Skeletal muscle satellite cell (primary cell): ENCODE results near the gene SLAMF9.
A peak's percentile ranks its signal among the peaks of the same experiment; 100 is the strongest.

ENCODE experiments used
- H3K27me3 ChIP-seq: 2 replicates; pipeline ENCODE4 v1.7.0; 2013; ENCODE audit warnings: low read length; ENCODE audit not compliant: control insufficient read depth, insufficient read depth
- H3K36me3 ChIP-seq: 2 replicates; pipeline ENCODE4 v1.7.0; 2013; ENCODE audit warnings: mild to moderate bottlenecking, control low read depth, low read length; ENCODE audit not compliant: insufficient read depth
- H3K4me1 ChIP-seq: 2 replicates; pipeline ENCODE4 v1.7.0; 2013; ENCODE audit warnings: low read length; ENCODE audit not compliant: control insufficient read depth, insufficient read depth
- H3K4me2 ChIP-seq: 2 replicates; pipeline ENCODE4 v1.7.0; 2013; ENCODE audit warnings: mild to moderate bottlenecking, low read length
- H3K4me3 ChIP-seq: 2 replicates; pipeline ENCODE4 v1.7.0; 2013; ENCODE audit warnings: low read length
- H3K9ac ChIP-seq: 2 replicates; pipeline ENCODE4 v1.7.0; 2013; ENCODE audit warnings: mild to moderate bottlenecking, low read depth, low read length, moderate library complexity
- H3K9me3 ChIP-seq: replicated peaks from 2 replicates; pipeline ENCODE4 v1.7.0; 2013; ENCODE audit warnings: mild to moderate bottlenecking, control low read depth, low read length

Gene SLAMF9

GRCh38 chr1:159930216-159930615 lies 23.8 kb downstream of the SLAMF9 start:
- no peak overlapping the region for H3K4me3 ChIP-seq
- H3K36me3 ChIP-seq, result no peaks in the 10 kb centered on the region
- no peak overlapping the region for H3K9ac ChIP-seq
- no peak overlapping the region for H3K4me2 ChIP-seq
- H3K9me3 ChIP-seq, result no peaks in the 10 kb centered on the region
- H3K27me3 ChIP-seq, result peaks cover 11% of the 10 kb centered on the region
- peaks cover 6% of the 10 kb centered on the region for H3K4me1 ChIP-seq

DNA sequence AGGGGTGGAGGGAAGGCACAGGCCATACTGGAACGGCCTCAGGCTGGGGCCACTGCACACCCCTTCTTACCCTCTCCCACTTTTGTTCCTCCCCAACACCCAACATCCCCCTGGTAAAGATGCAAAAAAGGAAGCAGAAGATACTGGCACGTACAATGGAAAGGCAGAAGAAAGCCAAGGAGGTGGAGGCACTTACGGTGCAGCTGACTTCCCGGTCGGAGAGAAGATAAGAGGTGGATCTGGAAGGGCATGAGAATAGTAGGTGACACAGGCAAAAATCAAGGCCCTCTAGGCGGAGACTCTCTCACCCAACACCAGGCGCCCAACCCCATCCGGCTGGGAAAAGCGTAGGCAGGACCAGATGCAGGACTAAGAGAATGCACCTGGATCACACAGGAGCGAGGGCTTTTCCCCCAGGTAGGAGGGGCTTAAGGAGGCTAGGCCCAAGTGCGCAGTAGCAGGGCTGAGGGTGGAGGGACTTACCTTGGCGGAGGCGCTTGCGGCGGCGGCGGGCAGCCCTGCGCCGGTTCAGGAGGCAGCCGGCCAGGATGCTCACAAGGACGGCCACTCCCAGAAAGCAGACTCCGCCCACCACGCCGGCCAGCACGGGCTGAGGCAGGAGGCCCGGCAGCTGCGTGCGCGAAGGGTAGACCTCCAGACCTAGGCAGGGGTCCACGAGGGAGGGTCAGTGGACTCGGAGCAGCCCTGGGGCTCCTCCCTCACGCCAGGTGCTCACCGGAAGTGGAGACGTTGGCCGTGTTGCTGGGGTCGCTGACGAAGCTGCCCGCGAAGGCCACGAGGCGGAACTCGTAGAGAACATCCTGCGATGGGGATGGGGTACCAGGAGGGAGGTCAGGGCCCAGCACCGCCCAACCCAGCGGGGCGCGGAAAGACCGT lies 24.6 kb downstream of the SLAMF9 start:
- H3K36me3 ChIP-seq, result no peaks in the 10 kb centered on the region
- no peaks in the 10 kb centered on the region for H3K9me3 ChIP-seq
- H3K27me3 ChIP-seq, result peaks cover 3% of the 10 kb centered on the region
- no peak overlapping the region for H3K4me2 ChIP-seq
- no peak overlapping the region for H3K9ac ChIP-seq
- H3K4me1 ChIP-seq, result peaks cover 6% of the 10 kb centered on the region
- H3K4me3 ChIP-seq, result no peak overlapping the region

GRCh38 chr1:159928491-159929050 lies 25.5 kb downstream of the SLAMF9 start:
- H3K36me3 ChIP-seq, result no peaks in the 10 kb centered on the region
- peaks cover 3% of the 10 kb centered on the region for H3K27me3 ChIP-seq
- H3K9ac ChIP-seq, result no peak overlapping the region
- no peak overlapping the region for H3K4me3 ChIP-seq
- no peaks in the 10 kb centered on the region for H3K9me3 ChIP-seq
- H3K4me1 ChIP-seq, result peaks cover 6% of the 10 kb centered on the region
- H3K4me2 ChIP-seq, result no peak overlapping the region

DNA sequence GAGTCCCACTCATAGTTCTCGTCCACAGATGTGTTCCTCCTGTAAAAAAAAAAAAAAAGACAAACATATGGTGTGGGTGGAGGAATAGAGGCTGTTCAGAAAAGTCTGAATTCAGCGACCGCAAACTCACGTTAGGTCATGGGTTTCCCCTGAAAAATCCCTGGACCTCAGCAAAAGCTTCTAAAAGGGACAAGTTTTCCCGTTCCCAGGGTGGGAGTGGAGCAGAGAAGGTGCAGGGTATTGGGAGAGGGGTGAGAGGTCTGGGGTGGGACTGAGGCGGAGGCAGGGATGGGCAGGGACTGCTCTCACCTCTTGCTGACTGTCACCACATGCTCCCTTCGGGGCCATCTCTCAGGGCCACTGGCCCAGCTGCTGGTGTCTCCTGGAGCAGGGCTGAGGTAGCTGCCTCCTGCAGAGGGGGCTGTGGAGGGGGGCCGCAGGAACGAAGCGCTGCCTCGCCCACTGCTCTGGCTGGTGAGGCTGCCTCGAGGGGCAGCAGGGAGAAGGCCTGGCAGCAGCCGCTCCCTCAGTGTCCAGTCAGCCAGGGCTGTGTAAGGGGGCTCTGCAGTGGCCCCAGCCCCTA lies 26.1 kb downstream of the SLAMF9 start:
- H3K4me2 ChIP-seq, result no peak overlapping the region
- no peak overlapping the region for H3K4me3 ChIP-seq
- no peaks in the 10 kb centered on the region for H3K36me3 ChIP-seq
- no peak overlapping the region for H3K9ac ChIP-seq
- no peaks in the 10 kb centered on the region for H3K9me3 ChIP-seq
- peaks cover 3% of the 10 kb centered on the region for H3K27me3 ChIP-seq
- H3K4me1 ChIP-seq, result peaks cover 13% of the 10 kb centered on the region

DNA sequence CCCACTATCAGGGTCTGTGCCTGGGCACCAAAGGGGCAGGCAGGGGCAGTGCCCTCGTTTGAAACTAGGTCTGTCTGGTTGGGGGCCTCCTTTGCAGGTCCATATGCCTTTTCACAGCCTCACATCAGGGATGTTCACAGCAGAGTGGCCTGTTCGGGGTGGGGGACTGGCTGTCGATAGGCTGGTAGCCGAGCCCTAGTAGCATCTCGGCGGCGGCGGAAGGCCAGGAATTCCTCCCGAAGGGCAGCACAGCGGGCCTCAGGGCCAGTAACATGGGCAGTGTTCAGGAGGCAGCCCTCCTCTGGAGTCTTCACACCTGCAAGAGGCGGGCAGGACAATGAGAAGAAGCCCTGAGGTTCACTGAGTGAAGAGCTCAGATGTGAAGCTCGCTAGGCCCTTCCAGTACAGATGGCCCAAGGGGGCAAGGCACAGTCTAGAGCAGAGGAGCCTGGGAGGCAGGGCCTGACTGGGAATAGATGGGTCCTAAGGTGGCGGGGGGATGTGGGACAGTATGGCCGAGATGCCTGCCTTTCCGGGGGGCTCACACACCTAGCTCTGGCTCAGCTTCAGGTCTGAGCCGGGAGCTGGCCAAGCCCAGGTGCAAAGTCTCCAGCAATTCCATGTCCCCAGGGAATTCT lies 26.7 kb downstream of the SLAMF9 start:
- peaks cover 19% of the 10 kb centered on the region for H3K4me1 ChIP-seq
- no peak overlapping the region for H3K4me2 ChIP-seq
- H3K9ac ChIP-seq, result no peak overlapping the region
- H3K36me3 ChIP-seq, result no peaks in the 10 kb centered on the region
- no peak overlapping the region for H3K4me3 ChIP-seq
- H3K9me3 ChIP-seq, result no peaks in the 10 kb centered on the region
- peaks cover 3% of the 10 kb centered on the region for H3K27me3 ChIP-seq

DNA sequence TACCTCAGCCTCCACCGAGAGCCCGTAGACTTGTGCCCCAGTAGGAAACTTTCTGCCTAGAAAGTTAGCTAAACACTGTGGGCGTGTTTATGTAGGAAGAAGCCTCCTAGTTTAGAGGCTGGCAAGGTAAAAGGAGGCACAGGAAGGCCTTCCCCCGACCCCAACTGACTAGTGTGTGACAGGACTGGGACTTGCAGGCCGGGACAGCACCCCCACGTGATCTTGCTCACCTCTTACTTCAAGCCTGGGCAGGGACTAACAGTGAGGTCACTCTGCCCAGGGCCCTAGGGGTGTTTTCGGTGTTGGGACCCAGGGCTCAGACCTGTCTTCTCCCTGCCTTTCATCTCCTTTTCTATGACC lies 28.3 kb downstream of the SLAMF9 start:
- peak overlapping the region; percentile 91 for H3K4me3 ChIP-seq
- H3K27me3 ChIP-seq, result no peaks in the 10 kb centered on the region
- H3K4me2 ChIP-seq, result peak overlapping the region; percentile 95
- H3K36me3 ChIP-seq, result peaks cover 7% of the 10 kb centered on the region
- H3K4me1 ChIP-seq, result peaks cover 35% of the 10 kb centered on the region
- peak overlapping the region; percentile 100 for H3K9ac ChIP-seq
- no peaks in the 10 kb centered on the region for H3K9me3 ChIP-seq

DNA sequence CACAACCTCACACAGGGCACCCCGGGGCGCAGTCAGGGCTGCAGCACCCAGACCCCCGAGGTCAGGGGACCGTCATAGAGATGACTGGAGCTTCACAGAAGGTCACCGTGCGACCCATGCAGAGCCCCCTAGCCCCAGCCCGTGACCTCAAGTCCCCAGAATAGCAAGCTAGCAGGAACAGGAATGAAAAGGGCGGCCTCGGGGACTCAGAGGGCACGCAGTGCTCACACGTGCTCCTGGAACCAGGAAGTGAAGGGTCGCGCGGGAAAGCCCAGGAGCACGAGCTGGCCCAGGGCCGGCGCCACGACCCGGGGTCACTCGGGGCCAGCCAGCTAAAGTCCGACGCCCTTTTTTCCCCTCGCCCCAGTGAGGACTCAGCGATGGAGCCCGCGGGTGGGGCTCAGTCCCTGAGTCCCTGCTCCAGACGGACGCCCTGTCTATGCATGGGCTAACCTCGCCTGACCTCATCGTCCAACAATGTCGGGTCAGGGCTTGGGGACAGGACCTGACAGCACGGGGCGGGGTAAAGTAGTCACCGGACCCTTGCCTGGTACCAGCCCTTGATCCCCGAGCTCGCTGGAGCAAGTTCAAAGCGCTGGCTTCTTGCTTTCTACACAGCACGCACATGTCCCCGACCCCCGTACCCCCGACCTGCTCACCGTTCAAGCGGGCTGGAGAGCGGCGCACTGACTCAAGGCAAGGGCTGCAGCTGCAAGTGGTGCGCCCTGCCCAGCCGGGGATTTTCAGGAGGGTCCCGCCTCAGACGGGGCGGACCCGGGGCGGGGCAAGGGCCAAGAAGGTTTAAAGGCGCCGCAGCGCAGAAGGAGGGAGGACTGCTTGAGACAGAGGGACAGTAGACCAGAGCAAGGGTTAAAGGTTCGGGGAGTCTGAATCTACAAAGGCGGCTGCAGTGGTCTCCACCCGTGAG lies 29.0 kb downstream of the SLAMF9 start, which contains the start of gene TAGLN2:
TSS of gene TAGLN2 (minus strand) at position 717 of the 928 bp plus-strand sequence. CDS start 4,998 bp downstream, outside the sequence.
- Histone ChIP-seq H3K27me3 (no peaks in the 10 kb centered on the region), H3K4me1 (peaks cover 40% of the 10 kb centered on the region), H3K4me3 (peak within 1 kb of the TSS; percentile 91), H3K9ac (peak within 1 kb of the TSS; percentile 100), H3K36me3 (peaks cover 13% of the 10 kb centered on the region), H3K9me3 (no peaks in the 10 kb centered on the region), H3K4me2 (peak within 1 kb of the TSS; percentile 95)

DNA sequence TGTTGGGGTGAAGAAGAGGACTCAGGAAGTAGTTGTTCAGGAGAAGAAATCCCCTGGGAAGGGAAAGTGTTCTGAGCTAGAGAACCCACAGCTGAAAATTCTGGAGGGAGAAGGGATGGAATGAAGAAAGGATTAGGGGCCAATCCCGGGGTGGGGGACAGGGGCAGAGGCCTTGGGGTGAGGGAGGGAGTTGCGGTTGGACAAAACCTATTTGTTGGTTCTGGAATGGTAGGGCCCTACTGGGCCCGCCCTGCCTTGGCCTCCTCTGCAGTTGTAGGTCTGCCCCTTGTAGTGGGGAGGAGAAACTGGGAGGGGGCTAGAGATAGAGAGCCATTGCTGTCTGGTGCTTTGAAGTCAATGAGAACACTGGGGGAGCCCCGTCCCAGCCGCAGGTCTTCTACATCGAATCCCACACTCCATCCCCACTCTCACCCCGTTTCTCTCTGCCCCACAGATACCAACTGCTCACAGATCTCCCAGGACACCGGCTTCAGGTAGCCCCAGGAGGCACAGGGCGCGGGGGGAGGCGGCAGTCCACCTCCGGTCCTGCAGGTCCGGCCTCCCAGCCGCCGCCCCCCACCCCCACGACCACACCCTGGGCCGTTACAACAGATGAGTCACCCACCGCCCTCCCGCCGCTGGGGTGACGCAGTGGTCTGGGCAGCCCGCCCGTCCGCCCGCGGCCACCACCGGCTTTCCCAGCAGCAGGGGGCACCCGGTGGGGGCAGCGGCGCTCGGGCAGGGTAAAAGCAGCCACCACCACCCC lies 29.8 kb downstream of the SLAMF9 start:
- Histone ChIP-seq H3K9ac (peak overlapping the region; percentile 100), H3K36me3 (peaks cover 22% of the 10 kb centered on the region), H3K9me3 (no peaks in the 10 kb centered on the region), H3K27me3 (no peaks in the 10 kb centered on the region), H3K4me2 (peak overlapping the region; percentile 95), H3K4me1 (peaks cover 49% of the 10 kb centered on the region), H3K4me3 (peak overlapping the region; percentile 91)

GRCh38 chr1:159923203-159924024 lies 30.6 kb downstream of the SLAMF9 start:
- Histone ChIP-seq H3K9me3 (no peaks in the 10 kb centered on the region), H3K36me3 (peaks cover 29% of the 10 kb centered on the region), H3K4me1 (peaks cover 57% of the 10 kb centered on the region), H3K4me2 (peak overlapping the region; percentile 95), H3K9ac (peak overlapping the region; percentile 100), H3K4me3 (peak overlapping the region; percentile 91), H3K27me3 (no peaks in the 10 kb centered on the region)
